ENCODE results near the gene PLA1A.

PLA1A gene

GRCh38 chr3:119636891-119637611 is 39.4 kb downstream of the PLA1A start:
- DNase-seq (ENCODE audit: low spot score), result no peak

DNA sequence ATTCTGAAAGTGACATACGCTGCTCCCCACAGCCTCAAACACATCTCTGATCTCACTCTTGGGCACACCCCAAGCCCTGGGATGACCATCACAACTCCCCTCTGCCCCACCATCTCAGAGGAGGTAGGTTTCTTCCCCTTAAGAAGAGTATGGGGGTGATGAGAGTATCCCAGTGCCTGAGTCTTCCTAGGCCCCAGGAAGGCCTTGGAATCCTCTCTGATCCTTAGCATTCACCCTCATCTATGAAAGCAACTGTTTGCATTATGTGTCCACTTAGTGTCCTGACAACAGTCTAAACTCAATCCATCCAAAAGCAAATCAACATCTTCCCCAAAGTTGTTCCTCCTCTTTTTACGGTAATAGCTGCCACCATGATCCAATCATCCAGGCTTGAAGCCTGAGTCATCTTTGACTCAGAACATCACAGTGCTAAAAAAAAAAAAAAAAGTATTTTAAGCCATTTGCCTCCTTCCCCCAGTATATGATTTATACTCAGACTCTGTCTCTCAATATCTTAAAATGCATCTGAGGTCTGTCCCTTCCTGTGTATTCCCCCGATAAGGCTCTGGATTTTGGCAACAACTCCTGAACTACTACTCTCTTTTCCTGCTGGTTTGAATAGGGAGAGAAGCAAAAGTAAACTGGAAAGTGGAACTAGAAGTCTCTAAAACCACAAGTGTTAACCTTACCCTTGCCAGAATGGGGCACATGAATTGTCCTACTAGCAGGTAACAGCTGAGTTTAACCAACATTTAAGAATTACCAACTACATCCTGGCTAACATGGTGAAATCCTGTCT is 40.2 kb downstream of the PLA1A start:
- no peak for DNase-seq (ENCODE audit: low spot score)

DNA sequence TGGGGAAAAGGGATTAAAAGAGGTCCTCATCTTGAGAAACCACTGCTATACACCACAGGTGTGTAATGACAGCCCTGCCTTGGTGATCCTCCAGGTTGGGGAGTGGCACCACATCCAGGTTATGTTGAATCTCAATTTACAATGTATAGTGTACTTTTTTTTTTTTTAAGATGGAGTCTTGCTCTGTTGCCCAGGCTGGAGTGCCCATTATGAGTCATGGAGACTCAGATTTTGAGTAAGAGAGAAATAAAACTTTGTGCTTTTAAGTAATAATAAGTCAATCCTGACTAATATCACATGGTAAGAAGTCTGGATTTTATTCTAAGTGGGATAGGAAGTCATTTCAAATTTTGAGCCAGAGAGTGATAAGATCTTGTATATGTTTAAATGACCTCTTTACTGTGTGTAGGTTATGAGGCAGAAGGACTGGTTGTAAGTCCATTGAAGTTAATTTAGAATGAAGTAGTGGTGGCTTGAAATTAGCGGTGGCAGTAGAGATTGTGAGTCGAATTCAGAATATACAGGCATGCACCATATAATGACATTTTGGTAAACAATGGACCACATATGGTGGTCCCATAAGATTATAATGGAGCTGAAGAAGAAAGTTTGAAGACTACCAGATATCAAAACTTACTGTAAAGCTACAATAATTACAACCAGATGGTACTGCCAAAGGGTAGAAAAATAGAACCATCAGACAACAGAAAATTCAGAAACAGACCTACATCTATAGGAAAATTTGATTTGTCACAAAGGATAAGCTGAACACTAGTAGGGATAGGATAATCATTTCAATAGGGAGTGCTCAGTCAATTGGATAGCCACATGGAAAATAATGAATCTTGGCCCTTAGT is 42.0 kb downstream of the PLA1A start:
- DNase-seq (ENCODE audit: low spot score), result no peak

GRCh38 chr3:119641416-119641815 is 43.7 kb downstream of the PLA1A start:
- no peak for DNase-seq (ENCODE audit: low spot score)

DNA sequence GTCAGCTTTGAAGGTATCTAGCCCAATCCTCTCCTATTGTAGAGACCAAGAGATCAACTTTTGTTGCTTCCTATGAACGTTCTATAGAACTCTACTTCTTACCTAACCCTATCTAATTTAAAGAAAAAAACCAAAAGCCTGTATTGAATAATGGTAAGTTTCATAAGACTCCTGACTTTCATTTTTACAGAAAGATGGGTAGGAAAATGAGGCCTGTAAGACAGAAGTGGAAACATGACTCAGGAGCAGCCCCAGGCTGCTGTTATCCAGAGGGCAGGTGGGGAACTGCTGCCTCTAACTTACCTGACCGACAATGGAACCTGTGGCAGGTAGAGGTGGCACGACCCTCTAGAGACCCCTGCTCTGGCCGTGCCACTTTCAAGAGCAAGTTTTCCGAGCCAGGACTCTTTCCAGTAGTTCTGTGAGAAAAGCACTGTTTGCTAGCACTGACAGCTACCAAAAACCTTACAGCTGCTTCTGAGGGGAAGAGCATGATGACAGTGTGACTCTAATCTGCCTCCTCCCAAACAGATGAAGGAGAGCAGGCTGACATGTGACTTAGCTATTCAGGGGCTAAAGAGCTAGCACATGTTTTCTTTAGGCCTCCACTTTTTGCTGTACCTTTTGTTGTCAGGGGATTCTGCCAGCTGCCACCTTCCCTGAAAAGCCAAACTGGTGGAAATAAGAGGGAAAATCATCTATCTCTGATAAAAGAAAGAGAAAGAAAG is 45.2 kb downstream of the PLA1A start:
- no peak for DNase-seq (ENCODE audit: low spot score)

DNA sequence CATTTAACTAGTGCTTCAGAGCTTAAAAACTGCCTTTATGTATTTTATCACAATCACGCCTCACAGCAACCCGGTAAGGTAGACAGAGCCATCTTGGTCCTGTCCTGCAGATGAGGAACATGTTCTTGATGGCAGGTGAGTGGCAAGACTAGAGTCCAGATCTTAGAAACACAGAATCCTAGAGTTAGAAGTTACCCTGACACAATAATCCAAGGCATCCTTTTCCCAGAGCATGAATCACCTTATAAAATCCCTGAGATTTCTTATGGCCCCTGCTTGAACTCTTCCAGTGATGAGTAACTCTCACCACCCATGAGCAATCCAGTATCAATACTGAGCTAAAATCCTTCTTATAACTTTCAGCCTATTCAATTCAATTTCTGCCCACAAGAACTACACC is 45.8 kb downstream of the PLA1A start:
- no peak for DNase-seq (ENCODE audit: low spot score)

DNA sequence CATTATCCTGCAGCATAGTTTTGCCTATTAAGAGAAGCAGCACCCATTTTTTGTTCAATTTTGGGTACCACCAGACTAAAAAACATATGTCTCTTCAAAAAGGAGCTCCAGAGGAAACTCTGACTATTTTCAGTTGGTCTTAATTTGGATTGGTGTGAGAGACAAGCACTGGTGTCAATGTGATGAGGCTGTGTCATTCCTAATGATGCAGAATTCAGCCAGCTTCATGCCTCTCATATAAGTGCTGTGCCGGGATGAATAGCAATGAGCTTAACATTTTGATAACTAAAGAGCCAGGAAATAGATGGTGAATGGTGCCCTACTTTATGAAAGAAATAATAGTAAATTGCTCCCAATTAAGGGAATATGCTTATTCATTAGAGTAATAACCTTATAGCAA is 46.8 kb downstream of the PLA1A start:
- DNase-seq (ENCODE audit: low spot score), result no peak

- no peak for DNase-seq (ENCODE audit: low spot score)
These were observed 48.1 kb downstream of the PLA1A start for GRCh38 chr3:119645813-119646212.

DNA sequence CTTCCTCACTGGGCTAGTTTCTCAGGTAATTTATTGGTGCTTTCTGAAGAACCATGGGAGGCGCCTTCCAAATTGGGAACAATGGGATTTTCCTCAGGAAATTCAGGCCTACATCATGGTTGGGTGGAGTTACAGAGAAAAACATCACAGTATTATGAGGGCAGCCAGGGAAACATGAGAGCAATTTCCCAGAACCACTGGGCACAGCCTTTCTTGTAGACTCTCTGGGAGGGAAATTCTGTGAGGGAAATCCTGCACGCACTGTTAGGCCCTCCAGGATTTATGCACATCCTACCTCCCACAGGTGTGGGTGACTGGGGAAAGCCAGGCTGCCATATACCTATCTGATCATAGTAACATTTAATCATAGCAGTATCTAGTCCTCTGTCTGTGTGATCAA is 49.5 kb downstream of the PLA1A start:
- DNase-seq (ENCODE audit: low spot score), result no peak

- no peak for DNase-seq (ENCODE audit: low spot score)
These were observed 50.3 kb downstream of the PLA1A start for GRCh38 chr3:119647843-119648575.

DNA sequence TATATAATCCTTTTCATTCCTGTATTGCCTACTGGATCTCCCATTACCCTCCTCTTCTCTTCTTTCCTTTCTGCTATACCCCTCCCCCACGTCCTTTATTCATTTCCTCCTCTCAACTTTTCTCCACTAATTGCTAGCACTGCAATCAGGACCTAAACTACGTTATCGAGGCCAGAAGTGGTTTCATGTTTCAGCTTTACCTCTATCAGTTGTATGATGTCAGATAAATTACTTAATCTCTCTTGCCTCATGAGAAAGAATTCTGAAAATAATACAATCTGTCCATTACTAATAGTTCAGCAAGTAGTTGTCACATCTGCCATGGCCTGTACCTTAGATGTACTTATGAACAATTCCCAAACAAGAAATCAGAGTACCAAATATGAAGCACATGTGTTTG is 52.1 kb downstream of the PLA1A start:
- no peak for DNase-seq (ENCODE audit: low spot score)

- no peak for DNase-seq (ENCODE audit: low spot score)
These were observed 54.8 kb downstream of the PLA1A start for GRCh38 chr3:119652306-119653033.

GRCh38 chr3:119653876-119654275 is 56.2 kb downstream of the PLA1A start:
- DNase-seq (ENCODE audit: low spot score), result no peak

GRCh38 chr3:119657887-119658702 is 60.4 kb downstream of the PLA1A start:
- DNase-seq (ENCODE audit: low spot score), result no peak

GRCh38 chr3:119658994-119659393 is 61.3 kb downstream of the PLA1A start:
- DNase-seq (ENCODE audit: low spot score), result no peak

DNA sequence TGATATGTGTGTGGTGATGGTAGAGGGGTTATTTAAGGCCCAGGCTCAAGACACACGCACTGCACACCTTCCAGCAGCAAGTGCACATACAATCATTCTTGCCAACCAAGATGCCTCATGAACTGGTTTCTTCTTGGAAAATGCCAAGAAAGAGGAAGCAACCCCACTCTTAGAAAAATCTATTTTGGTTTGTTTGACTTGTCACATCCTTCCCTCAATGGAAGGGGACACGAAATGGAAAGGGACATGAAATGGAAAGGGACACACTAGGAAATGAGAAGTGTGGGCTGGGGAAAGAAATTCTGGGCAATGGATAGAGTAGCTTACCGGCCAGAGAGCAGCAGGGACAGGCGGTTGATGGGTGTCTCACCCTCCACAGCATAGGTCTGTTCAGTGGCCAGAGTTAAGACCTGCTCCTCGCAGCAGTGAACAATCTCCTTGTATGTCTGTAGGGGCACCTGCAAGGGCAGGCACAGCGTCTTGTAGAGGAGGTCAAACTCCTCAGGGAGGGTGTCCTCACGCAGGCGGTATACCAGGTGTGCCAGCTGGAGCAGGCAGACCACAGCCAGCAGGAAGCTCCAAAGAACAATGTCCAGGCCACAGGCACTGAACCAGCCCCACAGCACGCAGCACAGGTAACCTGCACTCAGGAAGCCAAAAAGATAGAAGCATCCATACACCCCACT is 62.1 kb downstream of the PLA1A start:
- peak; percentile 15 for DNase-seq (ENCODE audit: low spot score)

- DNase-seq (ENCODE audit: low spot score), result no peak
These were observed 63.1 kb downstream of the PLA1A start, which contains the start of gene POPDC2 for GRCh38 chr3:119660474-119661440. POPDC2 (minus strand) TSS chr3:119660589; CDS start chr3:119660423, 166 bp downstream.
